HepG2 (cell line): Measurements from ENCODE around the gene DAAM1. TPM values are rescaled to one million over a fixed set of nuclear protein-coding genes. Genes with fewer than 3 reads are reported as not detected.

Experiments used
- ATAC-seq: fragments of 200-7000 bp; cut with Tn5 transposase; 3 replicates; pipeline ENCODE4 v1.9.1; 2020; ENCODE audit warnings: mild to moderate bottlenecking, moderate library complexity
- BruUV-seq: library from RNA; stranded (reverse); fragments of 400-500 nt; replicated peaks from 2 replicates; lab custom pipeline; 2021; lab: Mats Ljungman, UMichigan
- CTCF ChIA-PET: fragments of 300-600 bp; formaldehyde crosslinking; extraction: SDS; loops from one replicate; lab custom pipeline; 2021; ENCODE audit warnings: low total read pairs, inconsistent platforms, low intra/inter-chr PET ratio; lab: Yijun Ruan, JAX
- POLR2A ChIA-PET: fragments of 350-600 bp; sonication (Branson Sonifier 250); formaldehyde crosslinking; loops from one replicate; lab custom pipeline; 2020; ENCODE audit warnings: antibody characterized with exemption, inconsistent platforms; lab: Yijun Ruan, JAX
- DNase-seq: peaks from one replicate; pipeline ENCODE4 v3.0.0-alpha.2; 2015; ENCODE audit warnings: low spot score
- FAIRE-seq: peaks from 3 replicates; lab custom pipeline; 2011; peaks lifted over from hg19 to GRCh38; lab: Jason Lieb, UNC
- H2AFZ ChIP-seq: one replicate; pipeline ENCODE4 v1.6.1; 2011; ENCODE audit warnings: low read length, inconsistent platforms
- H3K27ac ChIP-seq: fragments of 300-600 bp; 3 replicates; pipeline ENCODE4 v1.8.0; 2011; ENCODE audit warnings: mixed run types, mild to moderate bottlenecking, mixed read lengths, low read length, inconsistent platforms; ENCODE audit not compliant: insufficient read depth; ENCODE audit errors: extremely low read length
- H3K27me3 ChIP-seq, 2 experiments: fragments of 200-600 bp in 1 of 2; 2 replicates in 1 of 2; 3 replicates in 1 of 2; pipeline versions ENCODE4 v1.6.0 to v1.8.0; 2011; ENCODE audit warnings: low read length in 2 of 2, mild to moderate bottlenecking in 2 of 2, moderate library complexity in 2 of 2, inconsistent platforms in 1 of 2; ENCODE audit not compliant: insufficient read depth in 2 of 2, control insufficient read depth in 1 of 2
- H3K36me3 ChIP-seq, 2 experiments: fragments of 200-600 bp in 1 of 2; replicated peaks in 1 of 2; 2 replicates in 1 of 2; 3 replicates in 1 of 2; pipeline versions ENCODE4 v1.5.1 to v1.8.0; 2011; ENCODE audit warnings: low read length in 2 of 2, inconsistent platforms in 1 of 2; ENCODE audit not compliant: insufficient read depth in 2 of 2, control insufficient read depth in 1 of 2
- H3K4me1 ChIP-seq: 2 replicates; pipeline ENCODE4 v1.5.1; 2012; ENCODE audit warnings: low read length, inconsistent platforms; ENCODE audit not compliant: insufficient read depth
- H3K4me2 ChIP-seq: 2 replicates; pipeline ENCODE4 v1.6.0; 2011; ENCODE audit warnings: low read depth, low read length, inconsistent platforms
- H3K4me3 ChIP-seq, 3 experiments: fragments of 200-600 bp in 1 of 3; sonication (generic), shearing (Covaris generic) in 1 of 3; replicated peaks in 1 of 3; 2 replicates each; pipeline ENCODE4 v1.5.1; 2011 to 2016; ENCODE audit warnings: low read length in 3 of 3, inconsistent platforms in 2 of 3, low read depth in 2 of 3, mild to moderate bottlenecking in 2 of 3, control low read depth in 1 of 3, mixed read lengths in 1 of 3; ENCODE audit not compliant: insufficient read depth in 1 of 3
- H3K79me2 ChIP-seq: one replicate; pipeline ENCODE4 v1.6.1; 2011; ENCODE audit warnings: low read length, inconsistent platforms; ENCODE audit not compliant: insufficient read depth
- H3K9ac ChIP-seq: 2 replicates; pipeline ENCODE4 v1.6.0; 2011; ENCODE audit warnings: mild to moderate bottlenecking, low read depth, low read length, inconsistent platforms; ENCODE audit not compliant: insufficient read depth
- H3K9me3 ChIP-seq: 2 replicates; pipeline ENCODE4 v1.5.1; 2012; ENCODE audit warnings: mild to moderate bottlenecking, low read length
- H4K20me1 ChIP-seq: 2 replicates; pipeline ENCODE4 v1.6.0; 2011; ENCODE audit warnings: inconsistent platforms, mild to moderate bottlenecking, low read length, moderate library complexity; ENCODE audit not compliant: insufficient read depth
- AKAP8 ChIP-seq: sonication (generic); formaldehyde crosslinking; IDR thresholded peaks from 2 replicates; pipeline ENCODE4 v1.5.1; 2020; ENCODE audit warnings: mild to moderate bottlenecking, missing genetic modification reagents
- CREM ChIP-seq, 2 experiments: sonication (generic) in 1 of 2; formaldehyde crosslinking in 1 of 2; IDR thresholded peaks; 2 replicates each; pipeline versions ENCODE4 v1.4.0 to v1.6.1; 2016 to 2020; ENCODE audit warnings: antibody characterized with exemption in 1 of 2, mild to moderate bottlenecking in 1 of 2, missing genetic modification reagents in 1 of 2
- DPF2 ChIP-seq: sonication (generic); formaldehyde crosslinking; IDR thresholded peaks from 2 replicates; pipeline ENCODE4 v1.4.0; 2020; ENCODE audit warnings: mild to moderate bottlenecking, low read depth, missing genetic modification reagents, borderline replicate concordance
- ELF4 ChIP-seq: sonication (generic); formaldehyde crosslinking; IDR thresholded peaks from 2 replicates; pipeline ENCODE4 v1.5.0; 2020; ENCODE audit warnings: missing genetic modification reagents, mild to moderate bottlenecking, moderate library complexity, borderline replicate concordance
- HIC2 ChIP-seq: sonication (generic); formaldehyde crosslinking; IDR thresholded peaks from 2 replicates; pipeline ENCODE4 v1.9.0; 2022; ENCODE audit warnings: low read depth, missing genetic modification reagents
- IRF2 ChIP-seq: IDR thresholded peaks from 2 replicates; pipeline ENCODE4 v1.6.1; 2018; ENCODE audit warnings: missing genetic modification reagents, missing compliant biosample characterization
- NBN ChIP-seq: fragments of 450-650 bp; conservative IDR thresholded peaks from 2 replicates; pipeline ENCODE4 v1.6.1; 2017
- NFE2 ChIP-seq: sonication (generic); formaldehyde crosslinking; IDR thresholded peaks from 2 replicates; pipeline ENCODE4 v1.4.0; 2020; ENCODE audit warnings: missing genetic modification reagents
- RBM39 ChIP-seq: fragments of 200-400 bp; formaldehyde crosslinking; IDR thresholded peaks from one replicate; pipeline ENCODE4 v1.6.1; 2018; ENCODE audit warnings: antibody characterized with exemption, mild to moderate bottlenecking, low read depth, low read length; ENCODE audit not compliant: poor library complexity, severe bottlenecking
- TCF7L2 ChIP-seq: IDR thresholded peaks from 2 replicates; pipeline ENCODE4 v1.6.1; 2011; ENCODE audit warnings: mild to moderate bottlenecking, low read depth, low read length, moderate library complexity
- ZBTB49 ChIP-seq: sonication (generic); formaldehyde crosslinking; IDR thresholded peaks from 2 replicates; pipeline ENCODE4 v1.4.0; 2020; ENCODE audit warnings: missing genetic modification reagents, borderline replicate concordance
- ZNF251 ChIP-seq: sonication (generic); formaldehyde crosslinking; IDR thresholded peaks from 2 replicates; pipeline ENCODE4 v1.9.0; 2021; ENCODE audit warnings: mild to moderate bottlenecking, missing genetic modification reagents
- ZNF30 ChIP-seq: sonication (generic); formaldehyde crosslinking; IDR thresholded peaks from 2 replicates; pipeline ENCODE4 v1.5.0; 2020; ENCODE audit warnings: mild to moderate bottlenecking, missing genetic modification reagents
- ZNF607 ChIP-seq: sonication (generic); formaldehyde crosslinking; IDR thresholded peaks from 2 replicates; pipeline ENCODE4 v1.5.1; 2020; ENCODE audit warnings: missing genetic modification reagents, mild to moderate bottlenecking, borderline replicate concordance
- WGBS: methylation state at CpG from one replicate; pipeline ENCODE4 v1.1.6; 2017; ENCODE audit warnings: low lambda C conversion rate; 5-methylcytosine and 5-hydroxymethylcytosine counted together
- in situ Hi-C: cut with HindIII; loops from 2 replicates; pipeline ENCODE4 v1.10.0; 2017; ENCODE audit warnings: low pct_unique_long_range_greater_than_20kb; ENCODE audit not compliant: extremely low pct_ligation_motif_present
- intact Hi-C: fragments of 100-400 bp; cut with micrococcal nuclease; formaldehyde crosslinking; loops from one replicate; pipeline ENCODE4 v1.10.0; 2022; ENCODE audit not compliant: unreplicated experiment
- polyA plus RNA-seq, 8 experiments: library from polyadenylated mRNA; depleted of rRNA in 3 of 8; stranded (reverse) in 7 of 8; unstranded in 1 of 8; fragments of >200 nt; fragmentation: Illumina TruSeq in 4 of 8; extraction: Trizol in 4 of 8; gene quantifications; 2 replicates each; pipeline versions ENCODE4 v1.2.1 to v1.2.3, GENCODE V29; 2011 to 2016; ENCODE audit warnings: low read depth in 4 of 8, missing spikeins in 1 of 8, mixed read lengths in 1 of 8; ENCODE audit not compliant: insufficient read depth in 1 of 8
- total RNA-seq, 5 experiments: library from RNA; depleted of rRNA; stranded (reverse); fragments of >200 nt; fragmentation: Illumina TruSeq; extraction: Trizol; gene quantifications; 2 replicates each; pipeline ENCODE4 v1.2.3, GENCODE V29; 2016; ENCODE audit warnings: low read depth in 1 of 5

The DAAM1 gene
- total and polyA plus RNA-seq, 2 of the 13 experiments (the other 11 are each of a cell fraction or from before 2014, with no cell fraction given): 10.9 to 24.5 TPM

DNA sequence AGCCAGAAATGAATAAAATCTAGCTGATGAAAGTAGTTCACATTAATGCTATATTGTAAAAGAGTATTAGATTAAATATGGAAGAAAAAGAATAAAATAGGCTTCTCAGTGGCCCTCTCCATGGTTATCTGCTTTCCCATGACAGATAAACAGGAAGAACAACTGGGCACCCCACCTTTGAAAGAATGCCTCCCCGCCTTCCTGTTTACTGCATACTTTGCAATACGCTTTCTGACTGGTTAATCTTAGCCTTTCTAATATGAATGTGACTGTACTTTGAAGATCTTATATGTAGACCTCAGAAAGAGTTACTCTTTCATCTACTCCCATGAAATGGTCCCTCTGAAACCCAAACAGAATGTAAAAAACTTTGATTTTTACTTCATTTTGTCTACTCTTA is 34.1 kb upstream of the DAAM1 start (continued):
- TF ChIP-seq NBN: no peak
- no peak for TF ChIP-seq ZNF30 (CRISPR knock-in tag)
- no peak for TF ChIP-seq RBM39
- no peak for TF ChIP-seq HIC2 (CRISPR knock-in tag)
- no peak for TF ChIP-seq ZNF251 (CRISPR knock-in tag)
- no peak for TF ChIP-seq NFE2 (CRISPR knock-in tag)
- TF ChIP-seq DPF2 (CRISPR knock-in tag): no peak

GRCh38 chr14:59155886-59156285 is 32.6 kb upstream of the DAAM1 start:
- Histone ChIP-seq H3K36me3 (no peaks in the 10 kb centered on the region), H3K4me2 (no peak overlapping the region)
- FAIRE-seq (no peak), ATAC-seq (no peak)
- intact Hi-C loops: no loop called here
- TF ChIP-seq AKAP8 (no peak), ZBTB49 (no peak), IRF2 (CRISPR knock-in tag) (no peak), ZNF607 (CRISPR knock-in tag) (no peak), TCF7L2 (no peak), CREM (IDR thresholded peaks at IDR 0.05) (no peak), CREM (CRISPR knock-in tag; IDR thresholded peaks at IDR 0.05) (no peak), ELF4 (CRISPR knock-in tag) (no peak)
- TF ChIP-seq, all 625 proteins: peak for 0
- peaks cover 22% of the 10 kb centered on the region for H3K4me1 ChIP-seq
- in situ Hi-C loops: no loop called here
- no peak overlapping the region for H3K9ac ChIP-seq
- DNase-seq: no peak
- no TSS peak for BruUV-seq
- H3K27ac ChIP-seq: no peak overlapping the region
- no peaks in the 10 kb centered on the region; a peak in 1 of 5 replicates for H3K27me3 ChIP-seq
- ChIA-PET CTCF (no interaction called here), POLR2A (no interaction called here)
- no peaks in the 10 kb centered on the region for H3K9me3 ChIP-seq
- no peaks in the 10 kb centered on the region for H4K20me1 ChIP-seq
- H3K79me2 ChIP-seq: no peaks in the 10 kb centered on the region
- H3K4me3 ChIP-seq: no peak overlapping the region
- WGBS: 7% methylated on average over 3 of the region's 3 CpGs
- H2AFZ ChIP-seq: no peak overlapping the region
